SJSA1 (cell line): ENCODE results near the gene CRP. TPM values are rescaled to one million over a fixed set of nuclear protein-coding genes. Genes with fewer than 3 reads are reported as not detected.
"Not testable (repeated sequence)": the region's sequence is repeated elsewhere in the genome, so short reads cannot be mapped to it uniquely, and the experiment has no call there.

Source experiments
- DNase-seq, 2 experiments: peaks; one replicate each; pipeline ENCODE4 v3.0.0-alpha.2; 2015 to 2020; ENCODE audit warnings: low spot score in 2 of 2, low read depth in 1 of 2
- H3K27ac ChIP-seq: fragments of 250-450 bp; sonication (Bioruptor Pico); 2 replicates; pipeline ENCODE4 v1.5.1; 2020; ENCODE audit warnings: mild to moderate bottlenecking, moderate library complexity
- H3K27me3 ChIP-seq: fragments of 250-450 bp; sonication (Bioruptor Pico); replicated peaks from 2 replicates; pipeline ENCODE4 v1.5.1; 2020; ENCODE audit warnings: mild to moderate bottlenecking, moderate library complexity
- H3K36me3 ChIP-seq: fragments of 250-450 bp; sonication (Bioruptor Pico); 2 replicates; pipeline ENCODE4 v1.5.1; 2020; ENCODE audit warnings: mild to moderate bottlenecking
- H3K4me1 ChIP-seq: fragments of 250-450 bp; sonication (Bioruptor Pico); replicated peaks from 2 replicates; pipeline ENCODE4 v1.6.1; 2021; ENCODE audit warnings: mild to moderate bottlenecking
- H3K4me3 ChIP-seq: fragments of 250-450 bp; sonication (Bioruptor Pico); 2 replicates; pipeline ENCODE4 v1.5.1; 2020; ENCODE audit warnings: mild to moderate bottlenecking
- H3K9me3 ChIP-seq: fragments of 250-450 bp; sonication (Bioruptor Pico); replicated peaks from 2 replicates; pipeline ENCODE4 v1.5.1; 2020; ENCODE audit warnings: mild to moderate bottlenecking
- total RNA-seq: library from RNA; depleted of rRNA; stranded (reverse); fragments of >200 nt; shearing (Covaris generic); gene quantifications from 2 replicates; pipeline ENCODE4 v1.2.3, GENCODE V29; 2014; rRNA removed

The CRP gene
- total RNA-seq, 1 experiment from 2014 or later = not detected

GRCh38 chr1:159672390-159672789 lies 42.0 kb downstream of the CRP start:
- not testable (repeated sequence) for H3K9me3 ChIP-seq, H3K36me3 ChIP-seq, H3K4me1 ChIP-seq, H3K27me3 ChIP-seq, DNase-seq, H3K4me3 ChIP-seq, H3K27ac ChIP-seq

DNA sequence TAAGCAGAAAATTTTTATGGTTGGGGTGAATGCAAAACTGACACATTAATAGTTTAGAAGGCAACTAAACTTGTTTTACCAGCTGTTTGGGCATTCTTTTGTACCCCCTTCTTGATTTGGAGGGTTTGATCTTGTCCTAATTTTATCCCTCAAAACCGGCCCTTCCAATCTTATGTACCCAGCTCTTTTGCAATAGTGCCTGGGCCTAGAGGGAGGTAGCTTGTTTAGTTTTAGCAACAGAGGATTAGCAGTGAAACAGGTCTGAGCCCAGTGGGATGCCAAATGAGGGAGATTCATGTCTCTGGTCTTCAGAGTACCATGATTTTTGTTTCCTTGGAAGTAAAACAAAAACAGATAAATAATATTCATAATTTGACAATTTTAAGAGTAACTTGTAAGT lies 45.1 kb downstream of the CRP start:
- no peak overlapping the region for H3K27ac ChIP-seq
- H3K4me3 ChIP-seq = no peak overlapping the region
- H3K4me1 ChIP-seq = no peaks in the 10 kb centered on the region
- H3K27me3 ChIP-seq = no peaks in the 10 kb centered on the region
- H3K36me3 ChIP-seq = no peaks in the 10 kb centered on the region
- DNase-seq = no peak
- H3K9me3 ChIP-seq = no peaks in the 10 kb centered on the region

GRCh38 chr1:159668739-159669138 lies 45.6 kb downstream of the CRP start:
- Histone ChIP-seq H3K27ac (no peak overlapping the region), H3K36me3 (no peaks in the 10 kb centered on the region), H3K4me1 (no peaks in the 10 kb centered on the region), H3K27me3 (no peaks in the 10 kb centered on the region), H3K9me3 (no peaks in the 10 kb centered on the region), H3K4me3 (no peak overlapping the region)
- no peak for DNase-seq

DNA sequence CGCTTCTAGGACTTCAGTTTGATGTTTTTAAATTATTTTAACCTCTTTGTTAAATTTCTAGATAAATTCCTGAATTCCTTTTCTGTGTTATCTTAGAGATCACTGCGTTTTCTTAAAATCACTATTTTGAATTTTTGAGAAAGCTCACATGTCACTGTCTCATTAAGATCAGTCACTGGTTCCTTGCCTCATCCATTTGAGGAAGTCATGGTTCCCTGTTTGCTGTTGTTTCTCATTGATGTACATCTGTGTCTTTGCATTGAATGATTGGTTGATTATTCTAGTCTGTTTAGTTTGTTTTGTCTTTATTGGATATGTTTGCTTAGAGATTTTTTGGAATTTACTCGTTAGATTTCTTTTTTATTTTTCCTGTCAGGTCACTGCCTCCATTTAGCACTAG lies 50.1 kb downstream of the CRP start:
- no peak for DNase-seq
- Histone ChIP-seq H3K27ac (no peak overlapping the region), H3K27me3 (no peaks in the 10 kb centered on the region), H3K9me3 (no peaks in the 10 kb centered on the region), H3K36me3 (no peaks in the 10 kb centered on the region), H3K4me1 (no peaks in the 10 kb centered on the region), H3K4me3 (no peak overlapping the region)

DNA sequence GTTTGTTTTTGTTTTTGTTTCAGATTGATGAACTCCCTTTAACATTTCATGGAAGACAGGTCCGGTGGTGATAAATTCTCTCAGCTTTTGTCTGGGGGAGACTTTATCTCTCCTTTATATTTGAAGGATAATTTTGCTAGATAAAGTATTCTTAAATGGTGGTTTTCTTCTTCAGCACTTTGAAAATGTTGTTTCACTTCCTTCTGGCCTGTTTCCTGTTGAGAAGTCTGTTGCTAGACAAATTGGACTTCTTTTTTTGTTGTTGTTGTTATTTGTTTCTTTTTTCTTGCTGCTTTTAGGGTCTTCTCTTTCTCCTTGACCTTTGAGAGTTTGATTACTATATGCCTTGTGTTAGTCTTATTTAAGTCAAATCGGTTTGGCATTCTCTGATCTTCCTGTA lies 50.8 kb downstream of the CRP start:
- no peak overlapping the region for H3K27ac ChIP-seq
- no peaks in the 10 kb centered on the region for H3K9me3 ChIP-seq
- H3K27me3 ChIP-seq = no peaks in the 10 kb centered on the region
- no peaks in the 10 kb centered on the region for H3K4me1 ChIP-seq
- no peak overlapping the region for H3K4me3 ChIP-seq
- no peak for DNase-seq
- no peaks in the 10 kb centered on the region for H3K36me3 ChIP-seq

Other genes starting within 250 kb of the CRP start
- not detected in 2 replicates for gene OR10J5, start 178.6 kb downstream of the CRP start, total RNA-seq
- gene APCS, start 126.8 kb downstream of the CRP start, total RNA-seq = not detected in 2 replicates
- 3.2 and 8.2 TPM in 2 replicates for gene DUSP23, start 66.4 kb upstream of the CRP start, total RNA-seq
- gene FCRL6, start 87.8 kb upstream of the CRP start, total RNA-seq = not detected in 2 replicates
- not detected in 2 replicates for gene SLAMF8, start 112.3 kb upstream of the CRP start, total RNA-seq
- not detected in 2 replicates for gene VSIG8, start 148.1 kb upstream of the CRP start, total RNA-seq
- 0.61 TPM in 1 of 2 replicates, not detected in the other for gene CFAP45, start 185.6 kb upstream of the CRP start, total RNA-seq
- gene TAGLN2, start 210.9 kb upstream of the CRP start, total RNA-seq = 601 and 809 TPM in 2 replicates
- 0.16 TPM in 1 of 2 replicates, not detected in the other for gene IGSF9, start 231.0 kb upstream of the CRP start, total RNA-seq
- gene SLAMF9, start 239.6 kb upstream of the CRP start, total RNA-seq = not detected in 2 replicates